Left cardiac atrium (tissue), 4 donors: Measurements from ENCODE around the gene SYCE3. TPM values are rescaled to one million over a fixed set of nuclear protein-coding genes. Genes with fewer than 3 reads are reported as not detected.

Experiments
- ATAC-seq, 2 donors: fragments of 200-7000 bp; cut with Tn5 transposase; one replicate each; pipeline ENCODE4 v1.9.1; 2020; ENCODE audit warnings: mild to moderate bottlenecking in 2 of 2, moderate library complexity in 2 of 2
- DNase-seq: peaks from one replicate; pipeline ENCODE4 v3.0.0-alpha.2; 2020
- intact Hi-C, 2 donors: fragments of 100-400 bp; cut with DNase I; formaldehyde crosslinking; loops; one replicate each; pipeline versions ENCODE4 v1.14.1 to v1.15.1; 2022 to 2023
- total RNA-seq, 2 donors: library from RNA; stranded (reverse); fragmentation: NEBNext Ultra II Directional; extraction: Animal tissue kit (Norgen Biotek cat#: 25700); gene quantifications; one replicate each; pipeline ENCODE4 v1.2.1, GENCODE V29; 2021
- donor health status: DM: no; HTN: yes; CAD: no.
- donor health status: DM: no; HTN: yes; CAD: no; lungs with severe emphysema.
- donor health status: DM: yes; HTN: yes; CAD: no.
- donor health status: Dilated cardiomyopathy.

SYCE3 gene
- total RNA-seq, 2 donors from 2014 or later = not detected

- ATAC-seq (no peak), DNase-seq (no peak)
- intact Hi-C loops = loop anchor here in 1 of 2 donors (2.0 kb wide), 1 partner anchor 37 kb away; the partner anchor contains the start of gene SCO2
These were observed 1.0 kb downstream of the SYCE3 start for GRCh38 chr22:50561401-50562358.

DNA sequence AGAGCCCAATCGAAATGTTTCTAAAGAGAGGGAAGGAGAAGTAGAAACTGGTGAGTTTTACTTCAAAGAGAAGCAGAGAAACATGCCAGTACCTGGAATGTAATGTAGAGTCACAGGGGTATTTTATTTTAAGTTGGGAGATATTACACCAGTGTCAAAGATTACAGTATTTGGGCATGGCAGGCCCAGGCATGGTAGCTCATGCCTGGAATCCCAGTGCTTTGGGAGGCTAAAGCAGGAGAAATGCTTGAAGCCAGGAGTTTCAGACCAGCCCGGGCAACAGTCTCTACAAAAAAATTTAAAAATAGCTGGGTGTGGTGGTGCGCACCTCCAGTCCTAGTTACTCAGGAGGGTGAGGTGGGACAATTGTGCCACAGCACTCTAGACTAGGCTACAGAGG lies 2.7 kb downstream of the SYCE3 start:
- intact Hi-C loops = no loop called here
- no peak for ATAC-seq
- DNase-seq = no peak

GRCh38 chr22:50556703-50557102 lies 6.0 kb downstream of the SYCE3 start:
- ATAC-seq (no peak), DNase-seq (no peak)
- intact Hi-C loops = no loop called here

- ATAC-seq (no peak), DNase-seq (peak; percentile 2)
- intact Hi-C loops = no loop called here
These were observed 9.4 kb downstream of the SYCE3 start for GRCh38 chr22:50553310-50553709.

- ATAC-seq = no peak
These were observed 11.5 kb downstream of the SYCE3 start for GRCh38 chr22:50551160-50551752.

DNA sequence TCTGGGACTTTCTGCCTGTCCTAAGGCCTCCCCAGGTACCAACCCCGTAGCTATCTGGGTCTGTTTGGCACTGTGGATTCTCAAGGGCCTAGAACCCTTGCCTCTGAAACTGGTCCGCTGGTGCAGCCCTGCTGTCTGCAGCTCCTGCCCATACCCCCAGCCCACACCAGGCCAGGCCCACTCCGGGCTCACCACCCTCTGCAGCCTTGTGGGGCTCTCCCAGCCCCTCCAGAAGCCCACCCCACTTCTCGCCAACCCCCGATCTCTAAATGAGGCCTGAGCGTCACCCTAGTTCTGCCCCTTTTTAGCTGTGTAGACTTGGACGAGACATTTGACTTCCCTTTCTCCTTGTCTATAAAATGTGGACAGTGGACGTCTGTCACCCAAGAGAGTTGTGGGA lies 12.3 kb downstream of the SYCE3 start:
- ATAC-seq (no peak), DNase-seq (no peak)
- intact Hi-C loops = no loop called here

More at GRCh38 chr22:50551160-50551752, 11.5 kb downstream of the SYCE3 start:
- intact Hi-C loops = no loop called here
- peak; percentile 12 for DNase-seq

GRCh38 chr22:50548921-50549790 lies 13.6 kb downstream of the SYCE3 start:
- ATAC-seq (no peak), DNase-seq (no peak)
- intact Hi-C loops = loop anchor here in 1 of 2 donors (10.0 kb wide), 1 partner anchor 66 kb away; no protein-coding TSS in a partner anchor

DNA sequence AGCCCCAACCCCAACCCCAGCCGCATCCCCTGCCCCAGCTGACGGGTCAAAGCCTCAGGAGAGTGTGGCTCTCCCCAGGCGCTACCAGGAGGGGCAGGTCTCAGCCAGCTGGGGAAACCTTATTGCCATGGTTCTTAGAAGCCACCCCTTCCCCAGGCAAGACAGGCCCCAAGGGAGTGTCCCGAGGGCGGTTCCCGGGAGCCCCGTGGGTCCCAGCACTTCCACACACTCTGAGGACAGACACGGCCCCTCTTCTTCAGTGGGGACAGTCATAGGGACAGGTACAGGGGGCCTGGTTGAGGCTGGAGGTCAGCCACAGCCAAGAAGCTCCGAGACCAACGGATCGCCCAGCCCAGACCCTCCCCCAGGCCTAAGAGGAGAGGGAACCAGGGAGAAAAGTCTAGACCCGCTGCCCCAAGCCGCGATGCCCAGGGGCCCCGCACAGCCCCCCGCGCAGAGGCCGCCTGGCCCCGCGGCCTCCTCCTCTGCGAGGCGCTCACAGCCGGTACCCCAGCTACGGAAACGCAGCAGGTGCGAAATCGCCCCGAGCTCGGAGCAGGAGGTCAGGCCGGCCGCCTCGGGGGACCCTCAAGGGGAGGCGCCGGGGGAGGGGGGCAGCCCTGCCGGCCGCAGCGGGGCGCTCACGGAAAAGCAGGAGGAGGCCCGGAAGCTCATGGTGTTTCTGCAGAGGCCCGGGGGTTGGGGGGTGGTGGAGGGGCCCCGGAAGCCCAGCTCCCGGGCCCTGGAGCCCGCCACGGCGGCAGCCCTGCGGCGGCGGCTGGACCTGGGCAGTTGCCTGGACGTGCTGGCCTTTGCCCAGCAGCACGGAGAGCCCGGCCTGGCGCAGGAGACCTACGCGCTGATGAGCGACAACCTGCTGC lies 14.4 kb downstream of the SYCE3 start:
- DNase-seq (no peak), ATAC-seq (peak in 1 of 2 donors; percentile 29)
- intact Hi-C loops = loop anchor here in 1 of 2 donors (10.0 kb wide), 1 partner anchor 67 kb away; no protein-coding TSS in a partner anchor

DNA sequence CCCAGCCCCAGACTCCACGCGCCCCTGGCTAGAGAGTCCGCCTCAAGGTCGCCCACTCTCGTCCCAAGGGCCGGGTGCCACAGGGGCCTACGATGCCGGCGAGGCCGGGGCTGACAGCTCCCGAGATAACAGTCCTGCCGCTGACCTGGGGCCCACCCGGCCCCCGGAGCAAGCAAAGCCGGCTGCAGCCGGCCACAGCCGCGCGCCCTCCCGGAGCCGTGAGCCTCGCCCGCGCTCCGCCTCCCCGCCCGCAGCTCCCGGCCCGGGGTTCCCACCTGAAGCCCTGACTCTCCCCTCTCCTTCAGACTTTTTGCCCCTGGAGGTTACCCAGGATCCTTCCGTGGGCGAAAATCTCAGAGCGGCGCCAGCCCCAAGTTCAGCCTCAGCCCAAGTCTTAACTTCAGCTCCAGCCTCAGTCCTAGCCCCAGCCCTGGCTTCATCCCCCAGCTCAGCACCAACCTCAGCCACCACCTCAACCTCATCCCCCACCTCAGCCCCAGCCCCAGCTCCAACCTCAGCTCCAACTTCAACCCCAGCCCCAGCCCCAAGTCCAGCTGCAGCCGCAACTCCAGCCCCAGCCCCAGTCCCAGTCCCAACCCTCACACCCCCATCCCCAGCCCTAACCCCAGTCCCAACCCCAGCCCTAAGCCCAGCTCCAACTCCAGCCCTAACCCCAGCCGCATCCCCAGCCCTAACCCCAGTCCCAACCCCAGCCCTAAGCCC lies 15.3 kb downstream of the SYCE3 start:
- intact Hi-C loops = loop anchor here in 1 of 2 donors (10.0 kb wide), 1 partner anchor 67 kb away; no protein-coding TSS in a partner anchor
- no peak for DNase-seq
- no peak for ATAC-seq

DNA sequence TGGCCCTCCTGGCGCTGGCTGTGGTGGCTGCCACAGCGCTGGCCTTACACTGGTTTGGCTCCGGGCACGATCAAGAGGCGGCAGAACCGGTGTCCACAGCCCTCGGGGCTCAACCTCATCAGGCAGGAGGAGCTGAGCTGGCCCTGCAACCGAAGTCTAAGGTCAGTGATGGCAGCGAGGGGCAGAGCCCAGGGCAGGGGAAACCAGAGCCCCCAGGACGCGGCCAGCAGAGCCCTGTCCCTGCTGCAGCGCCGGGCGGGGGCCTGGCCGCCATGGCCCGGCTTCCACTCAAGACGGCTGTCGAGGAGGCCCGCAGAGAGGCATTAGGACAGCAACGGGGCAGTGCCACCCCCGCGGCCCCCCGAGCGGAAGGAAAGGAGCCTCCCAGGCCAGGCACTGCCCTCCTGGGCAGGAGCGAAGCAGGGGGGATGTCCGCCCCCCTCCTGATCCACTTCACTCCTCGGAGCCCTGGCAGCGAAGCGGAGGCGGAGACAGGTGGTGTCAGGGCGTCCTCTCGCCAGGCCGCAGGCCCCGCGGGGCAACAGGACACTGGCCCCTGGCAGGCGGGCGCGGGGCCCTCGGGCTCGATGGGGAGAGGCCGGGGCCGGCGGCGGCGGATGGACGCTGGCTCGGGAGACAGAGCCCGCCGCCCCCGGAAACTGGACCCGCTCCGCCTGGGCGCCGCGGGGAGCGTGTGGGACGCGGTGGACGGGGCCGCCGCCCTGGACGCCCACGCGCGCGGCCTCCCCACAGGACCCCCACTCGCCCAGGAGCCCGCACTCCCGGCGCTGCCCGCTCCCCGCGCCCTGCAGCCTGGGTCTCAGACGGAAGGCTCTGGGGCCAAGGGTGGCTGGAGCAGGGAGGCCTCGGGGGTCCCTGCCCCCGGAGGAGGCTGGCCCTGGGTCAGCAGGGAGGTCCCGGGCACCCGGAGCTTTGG lies 16.1 kb downstream of the SYCE3 start:
- ATAC-seq = no peak
- intact Hi-C loops = loop anchor here in 1 of 2 donors (10.0 kb wide), 1 partner anchor 68 kb away; no protein-coding TSS in a partner anchor
- DNase-seq = no peak

DNA sequence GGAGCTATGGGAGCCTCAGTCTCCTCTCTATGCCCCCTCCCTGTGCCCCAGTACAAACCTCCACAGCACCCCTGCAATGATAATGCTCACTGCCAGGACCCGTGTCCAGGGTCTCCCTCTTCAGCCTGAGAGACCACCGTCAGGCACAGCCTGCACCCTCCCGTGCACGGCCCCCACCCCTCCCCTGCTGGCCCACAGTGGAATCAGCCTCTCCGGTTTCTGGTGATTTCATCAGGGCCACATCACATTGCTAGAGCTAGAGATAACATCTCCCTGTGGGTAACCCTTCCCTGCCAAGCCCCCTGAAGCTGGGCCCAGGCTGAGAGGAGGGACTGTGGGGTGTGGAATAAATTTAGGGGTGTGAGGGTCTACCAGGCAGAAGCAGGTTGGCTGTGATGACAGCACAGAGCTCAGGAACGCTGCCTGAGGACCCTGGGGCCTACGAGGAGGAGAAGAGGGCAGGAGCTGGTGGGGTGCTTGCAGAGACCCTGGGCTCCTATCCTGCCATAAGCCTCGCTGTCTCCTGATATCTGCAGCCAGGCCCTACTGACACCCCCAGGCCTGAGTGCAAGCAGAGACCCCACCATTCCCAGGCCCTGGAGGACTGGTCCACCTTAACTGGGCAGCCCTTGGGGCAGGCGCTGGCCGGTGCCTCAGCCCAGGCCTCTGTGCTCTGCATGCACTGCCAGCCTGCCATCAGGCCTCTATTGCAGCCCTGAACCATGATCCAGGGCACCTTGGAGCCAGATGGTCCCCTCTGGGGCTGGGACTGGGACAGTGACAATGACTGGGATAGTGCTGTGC lies 17.0 kb downstream of the SYCE3 start, which contains the start of gene KLHDC7B:
TSS of gene KLHDC7B (plus strand) at position 378 of the 804 bp plus-strand sequence. CDS start at position 723, 345 bp downstream.
- ATAC-seq = no peak
- intact Hi-C loops = loop anchor here in 1 of 2 donors (10.0 kb wide), 1 partner anchor 69 kb away; no protein-coding TSS in a partner anchor
- no peak for DNase-seq

- DNase-seq (peak; percentile 19), ATAC-seq (no peak)
- intact Hi-C loops = loop anchor here in 1 of 2 donors (10.0 kb wide), 1 partner anchor 70 kb away; no protein-coding TSS in a partner anchor
These were observed 17.9 kb downstream of the SYCE3 start for GRCh38 chr22:50544746-50545253.

DNA sequence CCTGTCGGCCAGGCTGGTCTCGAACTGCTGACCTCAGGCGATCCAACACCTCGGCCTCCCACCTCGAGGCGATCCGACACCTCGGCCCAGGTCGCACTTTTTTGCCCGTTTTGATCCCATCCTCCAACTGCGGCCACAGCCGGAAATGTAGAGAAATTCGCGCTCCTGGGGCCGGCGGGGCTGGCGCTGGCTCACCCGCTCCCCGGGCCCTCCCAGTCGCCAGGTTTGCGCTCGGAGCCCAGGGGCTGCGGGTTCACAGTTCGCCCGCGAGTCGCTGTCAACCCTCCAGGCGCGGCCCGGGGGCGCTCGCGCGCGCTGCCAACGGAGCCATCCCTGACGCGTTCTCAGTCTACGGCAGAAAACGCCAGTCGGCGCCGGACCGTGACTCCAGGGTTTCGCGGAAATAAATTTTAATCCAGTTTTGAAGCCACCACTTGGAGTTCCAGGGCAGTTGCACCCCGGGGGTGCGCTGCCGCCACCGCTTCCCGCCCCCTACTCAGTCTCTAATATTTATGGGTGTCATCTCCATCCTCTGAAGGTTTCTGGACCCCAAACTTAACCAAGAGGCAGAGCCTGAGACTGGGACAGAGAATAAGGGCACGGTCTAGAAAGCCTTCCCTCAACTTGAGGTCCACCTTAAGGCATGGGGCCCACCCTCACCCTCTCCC lies 18.5 kb downstream of the SYCE3 start:
- intact Hi-C loops = loop anchor here in 1 of 2 donors (10.0 kb wide), 1 partner anchor 71 kb away; no protein-coding TSS in a partner anchor
- ATAC-seq (peak; percentile 52 to 67), DNase-seq (peak; percentile 84)

DNA sequence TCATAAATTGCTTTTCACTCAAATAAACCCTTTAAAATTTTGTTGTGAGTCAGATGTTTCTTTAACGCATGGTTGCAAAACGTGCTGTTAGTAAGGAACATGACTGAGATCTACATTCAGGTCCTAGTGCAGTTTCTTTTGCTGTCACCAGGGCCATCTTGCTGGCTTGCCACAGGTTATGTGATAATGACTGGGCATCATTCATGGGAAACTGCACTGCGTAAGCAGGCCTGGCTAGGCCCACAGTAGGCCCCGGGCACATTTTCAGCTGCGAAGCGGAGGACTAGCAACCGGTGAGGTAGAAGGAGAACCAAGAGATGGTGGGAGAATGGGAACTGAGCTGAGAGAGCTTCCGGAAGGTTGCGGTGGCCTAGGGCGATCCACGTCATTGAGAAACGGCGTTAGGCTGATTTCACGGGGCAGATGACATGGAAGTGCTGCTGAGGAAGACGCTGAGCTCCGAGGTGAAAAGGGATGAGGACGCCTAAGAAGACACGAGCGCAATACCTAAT lies 20.2 kb downstream of the SYCE3 start:
- ATAC-seq (peak in 1 of 2 donors; percentile 2), DNase-seq (no peak)
- intact Hi-C loops = loop anchor here in 1 of 2 donors (10.0 kb wide), 1 partner anchor 72 kb away; no protein-coding TSS in a partner anchor
